Liver (tissue), 9 donors: ENCODE results near the gene RGL1. TPM values are rescaled to one million over a fixed set of nuclear protein-coding genes. Genes with fewer than 3 reads are reported as not detected.
A peak's percentile ranks its signal among the peaks of the same experiment; 100 is the strongest.

Experiments
- DNase-seq: peaks from one replicate; pipeline ENCODE4 v3.0.0-alpha.2; 2017; ENCODE audit warnings: low spot score
- H3K27ac ChIP-seq, 2 donors: one replicate each; pipeline ENCODE4 v1.7.0; 2013; ENCODE audit warnings: inconsistent platforms in 2 of 2, low read length in 2 of 2, control low read depth in 1 of 2, low read depth in 1 of 2, mild to moderate bottlenecking in 1 of 2
- H3K27me3 ChIP-seq, 4 donors: one replicate each; pipeline versions ENCODE4 v1.6.1 to v1.7.0; 2013; ENCODE audit warnings: low read length in 3 of 4, inconsistent platforms in 1 of 4, mild to moderate bottlenecking in 1 of 4, moderate library complexity in 1 of 4; ENCODE audit not compliant: control insufficient read depth in 4 of 4, insufficient read depth in 4 of 4
- H3K36me3 ChIP-seq, 4 donors: one replicate each; pipeline versions ENCODE4 v1.6.1 to v1.7.0; 2013; ENCODE audit warnings: low read length in 3 of 4, mild to moderate bottlenecking in 3 of 4, low read depth in 1 of 4, moderate library complexity in 1 of 4; ENCODE audit not compliant: control insufficient read depth in 4 of 4, insufficient read depth in 3 of 4
- H3K4me1 ChIP-seq, 4 donors: one replicate each; pipeline versions ENCODE4 v1.6.1 to v1.7.0; 2013; ENCODE audit warnings: low read length in 3 of 4, mild to moderate bottlenecking in 3 of 4, moderate library complexity in 1 of 4; ENCODE audit not compliant: control insufficient read depth in 4 of 4, insufficient read depth in 4 of 4
- H3K4me3 ChIP-seq, 3 donors: one replicate each; pipeline versions ENCODE4 v1.6.1 to v1.7.0; 2013; ENCODE audit warnings: low read length in 3 of 3, control low read depth in 1 of 3, low read depth in 1 of 3, mild to moderate bottlenecking in 1 of 3
- H3K9ac ChIP-seq, 2 donors: one replicate each; pipeline ENCODE4 v1.7.0; 2013; ENCODE audit warnings: low read length in 2 of 2, mild to moderate bottlenecking in 2 of 2, moderate library complexity in 2 of 2, control low read depth in 1 of 2, low read depth in 1 of 2
- H3K9me3 ChIP-seq, 4 donors: one replicate each; pipeline versions ENCODE4 v1.6.1 to v1.7.0; 2013; ENCODE audit warnings: low read length in 3 of 4; ENCODE audit not compliant: control insufficient read depth in 4 of 4
- ATF3 ChIP-seq: IDR thresholded peaks from 2 replicates; pipeline ENCODE4 v1.6.1; 2016; ENCODE audit warnings: antibody characterized with exemption
- CTCF ChIP-seq: fragments of 150-350 bp; IDR thresholded peaks from 2 replicates; pipeline ENCODE4 v1.5.1; 2017; ENCODE audit warnings: improper control_type of control experiment, low read depth, low read length; ENCODE audit not compliant: missing input control
- EGR1 ChIP-seq, 2 donors: IDR thresholded peaks; 2 replicates each; pipeline ENCODE4 v1.6.1; 2016 to 2018; ENCODE audit warnings: antibody characterized with exemption in 2 of 2, low read depth in 2 of 2
- FOXA1 ChIP-seq: IDR thresholded peaks from 2 replicates; pipeline ENCODE4 v1.6.1; 2016; ENCODE audit warnings: antibody characterized with exemption
- GABPA ChIP-seq, 2 donors: IDR thresholded peaks in 1 of 2; conservative IDR thresholded peaks in 1 of 2; 2 replicates each; pipeline ENCODE4 v1.6.1; 2016; ENCODE audit warnings: antibody characterized with exemption in 2 of 2, mild to moderate bottlenecking in 1 of 2, moderate library complexity in 1 of 2
- HNF4A ChIP-seq, 2 donors: conservative IDR thresholded peaks; 2 replicates each; pipeline ENCODE4 v1.6.1; 2016; ENCODE audit warnings: antibody characterized with exemption in 2 of 2, mild to moderate bottlenecking in 2 of 2
- HNF4G ChIP-seq: IDR thresholded peaks from 2 replicates; pipeline ENCODE4 v1.6.1; 2016; ENCODE audit warnings: antibody characterized with exemption
- JUND ChIP-seq, 2 donors: IDR thresholded peaks; 2 replicates each; pipeline ENCODE4 v1.6.1; 2016; ENCODE audit warnings: antibody characterized with exemption in 2 of 2
- MAX ChIP-seq: IDR thresholded peaks from 2 replicates; pipeline ENCODE4 v1.6.1; 2016; ENCODE audit warnings: antibody characterized with exemption
- RAD21 ChIP-seq, 2 donors: IDR thresholded peaks; 2 replicates each; pipeline ENCODE4 v1.6.1; 2016; ENCODE audit warnings: antibody characterized with exemption in 2 of 2, mild to moderate bottlenecking in 2 of 2
- RXRA ChIP-seq, 2 donors: IDR thresholded peaks; 2 replicates each; pipeline ENCODE4 v1.6.1; 2017 to 2018; ENCODE audit warnings: antibody characterized with exemption in 2 of 2, mild to moderate bottlenecking in 1 of 2
- SP1 ChIP-seq: IDR thresholded peaks from 2 replicates; pipeline ENCODE4 v1.6.1; 2018; ENCODE audit warnings: antibody characterized with exemption, mild to moderate bottlenecking
- TAF1 ChIP-seq: conservative IDR thresholded peaks from 2 replicates; pipeline ENCODE4 v1.6.1; 2016; ENCODE audit warnings: antibody characterized with exemption, mild to moderate bottlenecking
- YY1 ChIP-seq: IDR thresholded peaks from 2 replicates; pipeline ENCODE4 v1.6.1; 2016; ENCODE audit warnings: antibody characterized with exemption, mild to moderate bottlenecking
- ZBTB33 ChIP-seq: IDR thresholded peaks from 2 replicates; pipeline ENCODE4 v1.6.1; 2016; ENCODE audit warnings: antibody characterized with exemption
- WGBS: extraction: QIAGEN DNeasy Blood & Tissue Kit; methylation state at CpG from one replicate; pipeline ENCODE4 v1.1.7; 2013; 5-methylcytosine and 5-hydroxymethylcytosine counted together
- polyA plus RNA-seq, 2 donors: library from polyadenylated mRNA; stranded (reverse) in 1 of 2; unstranded in 1 of 2; fragments of 200-250 nt in 1 of 2; fragments of >200 nt in 1 of 2; fragmentation: Nextera tagmentation in 1 of 2; extraction: Ambion mirVana in 1 of 2; gene quantifications; one replicate each; pipeline versions ENCODE4 v1.2.1 to v1.2.3, GENCODE V29; 2013 to 2015
- total RNA-seq, 2 donors: library from RNA; depleted of rRNA; stranded (reverse); fragments of >200 nt; gene quantifications; one replicate each; pipeline ENCODE4 v1.2.3, GENCODE V29; 2014
- donor health status: healthy.
- donor health status: healthy.
- donor health status: healthy.
- donor health status: healthy.
- donor health status: healthy.

RGL1 gene
- total and polyA plus RNA-seq, 4 donors: 3.9 to 15.3 (median 8.9) TPM

GRCh38 chr1:183869230-183869629, 64.3 kb downstream of the RGL1 start (continued):
- TF ChIP-seq ZBTB33: no peak

GRCh38 chr1:183869664-183870063, 64.7 kb downstream of the RGL1 start:
- Histone ChIP-seq H3K36me3 (no peaks in the 10 kb centered on the region), H3K4me1 (peaks cover 0 to 3% (median 0%) of the 10 kb centered on the region in 4 donors), H3K27ac (peak overlapping the region; percentile 51 to 53), H3K9me3 (no peaks in the 10 kb centered on the region), H3K4me3 (no peak overlapping the region), H3K9ac (no peak overlapping the region), H3K27me3 (no peaks in the 10 kb centered on the region)
- TF ChIP-seq GABPA (IDR thresholded peaks at IDR 0.05 in 1 of 2, conservative IDR thresholded peaks at IDR 0.05 in 1 of 2) (no peak), JUND (IDR thresholded peaks at IDR 0.05) (no peak), EGR1 (IDR thresholded peaks at IDR 0.05; ENCODE audit: low read depth in 2 of 2) (no peak), FOXA1 (no peak), RXRA (IDR thresholded peaks at IDR 0.05) (no peak), YY1 (no peak), MAX (no peak), TAF1 (no peak), CTCF (no peak), HNF4A (conservative IDR thresholded peaks at IDR 0.05) (no peak)
- DNase-seq: no peak
- 79% methylated on average over 3 of the region's 3 CpGs for WGBS

GRCh38 chr1:183870351-183871077, 65.6 kb downstream of the RGL1 start:
- Histone ChIP-seq H3K27ac (peak overlapping the region; percentile 51 to 53), H3K27me3 (no peaks in the 10 kb centered on the region), H3K9ac (no peak overlapping the region), H3K4me1 (peaks cover 0 to 3% (median 0%) of the 10 kb centered on the region in 4 donors), H3K4me3 (no peak overlapping the region), H3K9me3 (no peaks in the 10 kb centered on the region), H3K36me3 (no peaks in the 10 kb centered on the region)
- 77% methylated on average over 13 of the region's 15 CpGs for WGBS
- no peak for DNase-seq
- no peak for TF ChIP-seq ATF3
- TF ChIP-seq HNF4G: no peak
- no peak for TF ChIP-seq MAX
- TF ChIP-seq ZBTB33: no peak
- no peak for TF ChIP-seq TAF1
- TF ChIP-seq SP1: no peak
- no peak for TF ChIP-seq FOXA1
- TF ChIP-seq RAD21 (IDR thresholded peaks at IDR 0.05): no peak
